Panc1 (cell line): ENCODE measurements around the gene TMEM30B. TPM values are rescaled to one million over a fixed set of nuclear protein-coding genes. Genes with fewer than 3 reads are reported as not detected.

Experiments used
- ATAC-seq: fragments of 200-7000 bp; cut with Tn5 transposase; 2 replicates; pipeline ENCODE4 v1.9.1; 2020; ENCODE audit warnings: mild to moderate bottlenecking, moderate library complexity
- BruUV-seq: library from RNA; stranded (reverse); fragments of 400-500 nt; replicated peaks from 2 replicates; lab custom pipeline; 2021; lab: Mats Ljungman, UMichigan
- CTCF ChIA-PET: fragments of 300-600 bp; sonication (Branson Sonifier 250); formaldehyde crosslinking; loops from one replicate; lab custom pipeline; 2022; ENCODE audit warnings: antibody characterized with exemption; lab: Charles Lee
- POLR2A ChIA-PET: fragments of 300-600 bp; sonication (Branson Sonifier 250); formaldehyde crosslinking; loops from one replicate; lab custom pipeline; 2022; ENCODE audit warnings: antibody characterized with exemption; lab: Charles Lee
- DNase-seq: peaks from one replicate; pipeline ENCODE4 v3.0.0-alpha.2; 2010; ENCODE audit warnings: low read depth, low spot score
- H3K27ac ChIP-seq: 2 replicates; pipeline ENCODE4 v1.5.1; 2011; ENCODE audit warnings: mild to moderate bottlenecking, low read length, inconsistent platforms
- H3K27me3 ChIP-seq: fragments of 200-500 bp; sonication (Bioruptor generic); 2 replicates; pipeline ENCODE4 v1.6.0; 2014; ENCODE audit warnings: low read length, inconsistent platforms; ENCODE audit not compliant: control insufficient read depth, insufficient read depth
- H3K36me3 ChIP-seq: fragments of 200-500 bp; sonication (Bioruptor generic); 2 replicates; pipeline ENCODE4 v1.5.1; 2014; ENCODE audit warnings: inconsistent platforms, mild to moderate bottlenecking, low read length, moderate library complexity; ENCODE audit not compliant: control insufficient read depth, insufficient read depth
- H3K4me1 ChIP-seq: 2 replicates; pipeline ENCODE4 v1.5.1; 2011; ENCODE audit warnings: inconsistent platforms, mild to moderate bottlenecking, low read length, moderate library complexity; ENCODE audit not compliant: control insufficient read depth, insufficient read depth
- H3K4me3 ChIP-seq, 2 experiments: 2 replicates each; pipeline ENCODE4 v1.5.1; 2011 to 2012; ENCODE audit warnings: low read depth in 2 of 2, low read length in 2 of 2, mild to moderate bottlenecking in 2 of 2, inconsistent platforms in 1 of 2, moderate library complexity in 1 of 2
- H3K9me3 ChIP-seq: fragments of 200-500 bp; sonication (Bioruptor generic); 2 replicates; pipeline ENCODE4 v1.5.1; 2014; ENCODE audit warnings: low read depth, mild to moderate bottlenecking, inconsistent platforms, low read length, moderate library complexity; ENCODE audit not compliant: control insufficient read depth, insufficient read depth
- POLR2AphosphoS5 ChIP-seq: IDR thresholded peaks from 2 replicates; pipeline ENCODE4 v1.6.1; 2012; ENCODE audit warnings: mild to moderate bottlenecking, low read depth, low read length, moderate library complexity
- SIN3A ChIP-seq: IDR thresholded peaks from 2 replicates; pipeline ENCODE4 v1.6.1; 2012; ENCODE audit warnings: low read depth, mild to moderate bottlenecking, low read length, moderate library complexity, borderline replicate concordance; ENCODE audit not compliant: insufficient read depth
- TCF7L2 ChIP-seq: IDR thresholded peaks from 2 replicates; pipeline ENCODE4 v1.6.1; 2011; ENCODE audit warnings: mild to moderate bottlenecking, low read depth, low read length, inconsistent platforms
- in situ Hi-C: cut with HindIII; loops from 2 replicates; pipeline ENCODE4 v1.10.0; 2016; ENCODE audit warnings: low sequenced_read_pairs, low pct_unique_long_range_greater_than_20kb
- intact Hi-C: fragments of 100-400 bp; cut with micrococcal nuclease; formaldehyde crosslinking; loops from one replicate; pipeline ENCODE4 v1.10.0; 2022; ENCODE audit not compliant: unreplicated experiment
- total RNA-seq: library from RNA; stranded (reverse); gene quantifications from one replicate; pipeline ENCODE4 v1.2.1, GENCODE V29; 2021; ENCODE audit not compliant: unreplicated experiment
- TF ChIP-seq, protein P1 (sequence below): fragments of 450-650 bp; IDR thresholded peaks from 2 replicates; pipeline ENCODE4 v1.5.1; 2017; ENCODE audit warnings: mild to moderate bottlenecking
- TF ChIP-seq, protein P2 (sequence below), 2 experiments: IDR thresholded peaks; 2 replicates each; pipeline ENCODE4 v1.6.1; 2011 to 2012; ENCODE audit warnings: low read depth in 2 of 2, control low read depth in 1 of 2, low read length in 1 of 2, mild to moderate bottlenecking in 1 of 2, moderate library complexity in 1 of 2; ENCODE audit not compliant: insufficient read depth in 1 of 2

TMEM30B gene
- total RNA-seq, 1 experiment from 2014 or later, result 0.10 TPM

DNA sequence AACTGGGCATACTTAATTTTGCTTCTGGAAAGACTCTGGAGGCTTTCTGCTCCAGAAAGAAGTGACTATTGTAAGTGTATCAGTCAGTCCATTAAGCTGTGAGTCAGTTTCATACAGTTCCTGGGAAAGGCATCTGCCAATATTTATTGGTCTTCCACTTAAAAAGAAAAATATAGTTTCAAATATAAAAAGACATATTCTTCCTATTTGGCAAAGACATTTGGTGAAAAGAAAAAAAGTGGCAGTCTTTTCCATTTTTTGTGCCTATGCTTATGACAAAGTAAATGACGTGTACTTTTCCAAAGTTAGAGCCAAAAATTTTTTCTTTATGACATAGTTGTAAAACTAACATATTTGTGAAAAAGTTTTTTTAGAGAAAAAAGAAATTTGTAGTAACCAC is 12.3 kb downstream of the TMEM30B start:
- H3K9me3 ChIP-seq, result no peaks in the 10 kb centered on the region
- ChIA-PET CTCF (interaction anchor here (0.5 kb wide), 1 partner anchor 712 kb away, joined by 3 read pairs; no protein-coding TSS in a partner anchor), POLR2A (no interaction called here)
- H3K27ac ChIP-seq, result no peak overlapping the region
- BruUV-seq, result no TSS peak
- no peak overlapping the region for H3K4me3 ChIP-seq
- in situ Hi-C loops, result no loop called here
- ATAC-seq, result no peak
- intact Hi-C loops, result no loop called here
- TF ChIP-seq POLR2AphosphoS5 (no peak), TCF7L2 (no peak), SIN3A (no peak)
- TF ChIP-seq, protein P1, sequence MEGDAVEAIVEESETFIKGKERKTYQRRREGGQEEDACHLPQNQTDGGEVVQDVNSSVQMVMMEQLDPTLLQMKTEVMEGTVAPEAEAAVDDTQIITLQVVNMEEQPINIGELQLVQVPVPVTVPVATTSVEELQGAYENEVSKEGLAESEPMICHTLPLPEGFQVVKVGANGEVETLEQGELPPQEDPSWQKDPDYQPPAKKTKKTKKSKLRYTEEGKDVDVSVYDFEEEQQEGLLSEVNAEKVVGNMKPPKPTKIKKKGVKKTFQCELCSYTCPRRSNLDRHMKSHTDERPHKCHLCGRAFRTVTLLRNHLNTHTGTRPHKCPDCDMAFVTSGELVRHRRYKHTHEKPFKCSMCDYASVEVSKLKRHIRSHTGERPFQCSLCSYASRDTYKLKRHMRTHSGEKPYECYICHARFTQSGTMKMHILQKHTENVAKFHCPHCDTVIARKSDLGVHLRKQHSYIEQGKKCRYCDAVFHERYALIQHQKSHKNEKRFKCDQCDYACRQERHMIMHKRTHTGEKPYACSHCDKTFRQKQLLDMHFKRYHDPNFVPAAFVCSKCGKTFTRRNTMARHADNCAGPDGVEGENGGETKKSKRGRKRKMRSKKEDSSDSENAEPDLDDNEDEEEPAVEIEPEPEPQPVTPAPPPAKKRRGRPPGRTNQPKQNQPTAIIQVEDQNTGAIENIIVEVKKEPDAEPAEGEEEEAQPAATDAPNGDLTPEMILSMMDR, result no peak
- TF ChIP-seq, protein P2, sequence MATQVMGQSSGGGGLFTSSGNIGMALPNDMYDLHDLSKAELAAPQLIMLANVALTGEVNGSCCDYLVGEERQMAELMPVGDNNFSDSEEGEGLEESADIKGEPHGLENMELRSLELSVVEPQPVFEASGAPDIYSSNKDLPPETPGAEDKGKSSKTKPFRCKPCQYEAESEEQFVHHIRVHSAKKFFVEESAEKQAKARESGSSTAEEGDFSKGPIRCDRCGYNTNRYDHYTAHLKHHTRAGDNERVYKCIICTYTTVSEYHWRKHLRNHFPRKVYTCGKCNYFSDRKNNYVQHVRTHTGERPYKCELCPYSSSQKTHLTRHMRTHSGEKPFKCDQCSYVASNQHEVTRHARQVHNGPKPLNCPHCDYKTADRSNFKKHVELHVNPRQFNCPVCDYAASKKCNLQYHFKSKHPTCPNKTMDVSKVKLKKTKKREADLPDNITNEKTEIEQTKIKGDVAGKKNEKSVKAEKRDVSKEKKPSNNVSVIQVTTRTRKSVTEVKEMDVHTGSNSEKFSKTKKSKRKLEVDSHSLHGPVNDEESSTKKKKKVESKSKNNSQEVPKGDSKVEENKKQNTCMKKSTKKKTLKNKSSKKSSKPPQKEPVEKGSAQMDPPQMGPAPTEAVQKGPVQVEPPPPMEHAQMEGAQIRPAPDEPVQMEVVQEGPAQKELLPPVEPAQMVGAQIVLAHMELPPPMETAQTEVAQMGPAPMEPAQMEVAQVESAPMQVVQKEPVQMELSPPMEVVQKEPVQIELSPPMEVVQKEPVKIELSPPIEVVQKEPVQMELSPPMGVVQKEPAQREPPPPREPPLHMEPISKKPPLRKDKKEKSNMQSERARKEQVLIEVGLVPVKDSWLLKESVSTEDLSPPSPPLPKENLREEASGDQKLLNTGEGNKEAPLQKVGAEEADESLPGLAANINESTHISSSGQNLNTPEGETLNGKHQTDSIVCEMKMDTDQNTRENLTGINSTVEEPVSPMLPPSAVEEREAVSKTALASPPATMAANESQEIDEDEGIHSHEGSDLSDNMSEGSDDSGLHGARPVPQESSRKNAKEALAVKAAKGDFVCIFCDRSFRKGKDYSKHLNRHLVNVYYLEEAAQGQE (IDR thresholded peaks at IDR 0.05; ENCODE audit: insufficient read depth in 1 of 2, low read depth in 2 of 2, low read length in 1 of 2), result no peak
- no peak for DNase-seq
- H3K4me1 ChIP-seq, result no peaks in the 10 kb centered on the region
- peaks cover 3% of the 10 kb centered on the region for H3K27me3 ChIP-seq
- H3K36me3 ChIP-seq, result no peaks in the 10 kb centered on the region

DNA sequence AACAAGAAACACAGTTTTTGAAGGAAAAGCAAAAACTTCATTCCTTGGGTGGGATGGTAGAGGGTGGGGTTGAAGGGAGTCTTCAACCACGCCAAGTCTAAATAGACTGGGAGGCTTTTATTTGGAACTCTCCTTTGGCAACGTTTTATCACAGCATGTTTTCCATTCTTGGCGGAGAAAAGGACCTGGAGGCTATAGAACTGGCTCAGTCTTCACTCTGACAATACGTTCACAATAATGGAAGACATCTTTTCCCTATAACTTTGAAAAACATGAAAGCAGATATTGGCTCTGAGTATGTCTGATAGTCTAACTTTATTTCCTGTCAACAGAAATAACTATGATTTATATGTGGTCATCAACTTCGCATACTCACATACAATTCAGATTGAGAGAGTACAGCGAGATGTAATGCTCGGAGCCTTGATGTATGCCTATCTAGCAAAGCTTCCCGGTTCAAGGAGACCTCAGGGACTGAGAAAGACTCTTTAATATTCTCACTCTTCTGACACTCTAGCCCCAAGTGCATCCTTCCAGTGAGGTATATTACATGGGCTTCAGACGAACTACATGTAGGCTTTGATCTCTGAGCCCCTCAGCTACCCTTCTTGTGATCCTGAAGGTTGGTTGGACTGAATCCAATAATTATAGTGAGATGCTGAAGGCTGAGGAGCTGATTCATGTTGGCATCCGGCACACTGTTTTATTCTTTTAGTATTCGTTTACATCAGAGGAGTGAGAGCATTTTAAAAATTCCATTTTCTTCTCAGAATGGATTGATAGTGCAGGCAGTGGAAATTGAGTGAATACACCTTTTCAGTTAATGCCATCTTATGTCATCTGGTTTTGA is 14.0 kb downstream of the TMEM30B start:
- Histone ChIP-seq H3K27ac (no peak overlapping the region), H3K36me3 (no peaks in the 10 kb centered on the region), H3K4me3 (no peak overlapping the region), H3K27me3 (no peaks in the 10 kb centered on the region; the same call in 1 of the 2 replicates), H3K9me3 (no peaks in the 10 kb centered on the region), H3K4me1 (no peaks in the 10 kb centered on the region)
- intact Hi-C loops (no loop called here), in situ Hi-C loops (no loop called here)
- ATAC-seq (no peak), DNase-seq (no peak)
- CTCF ChIA-PET, result no interaction called here
- BruUV-seq, result no TSS peak
- TF ChIP-seq, protein P1, result no peak
- TF ChIP-seq TCF7L2 (no peak), POLR2AphosphoS5 (no peak), SIN3A (no peak)
- TF ChIP-seq, protein P2 (IDR thresholded peaks at IDR 0.05; ENCODE audit: insufficient read depth in 1 of 2, low read depth in 2 of 2, low read length in 1 of 2), result no peak
- POLR2A ChIA-PET, result no interaction called here
